ENCODE measurements around the gene MORN4. TPM values are rescaled to one million over a fixed set of nuclear protein-coding genes. Genes with fewer than 3 reads are reported as not detected.

The MORN4 gene
- total and polyA plus RNA-seq, 2 of the 13 experiments (the other 11 are each of a cell fraction or from before 2014, with no cell fraction given), result 3.4 to 9.1 TPM

DNA sequence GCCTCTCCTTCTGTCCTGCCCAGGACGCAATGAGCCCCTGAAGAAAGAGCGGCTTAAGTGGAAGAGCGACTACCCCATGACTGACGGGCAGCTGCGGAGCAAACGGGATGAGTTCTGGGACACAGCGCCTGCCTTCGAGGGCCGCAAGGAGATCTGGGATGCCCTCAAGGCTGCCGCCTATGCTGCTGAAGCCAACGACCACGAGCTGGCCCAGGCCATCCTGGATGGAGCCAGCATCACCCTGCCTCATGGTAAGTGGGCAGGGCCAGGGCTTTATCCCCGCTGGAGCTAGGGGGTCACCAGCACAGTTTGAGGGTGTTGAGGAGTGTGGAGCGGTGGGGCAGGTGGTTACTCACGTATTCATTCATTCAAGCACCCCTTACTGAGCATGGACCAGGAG, 65.4 kb downstream of the MORN4 start:
- TF ChIP-seq STAT5B (CRISPR knock-in tag; IDR thresholded peaks at IDR 0.05) (no peak), ZNF891 (CRISPR knock-in tag; IDR thresholded peaks at IDR 0.05) (no peak), MZF1 (CRISPR knock-in tag; IDR thresholded peaks at IDR 0.05; ENCODE audit: borderline replicate concordance) (no peak), ZNF30 (CRISPR knock-in tag; IDR thresholded peaks at IDR 0.05) (no peak), E2F2 (CRISPR knock-in tag; IDR thresholded peaks at IDR 0.05; ENCODE audit: borderline replicate concordance) (no peak), ZNF597 (CRISPR knock-in tag; IDR thresholded peaks at IDR 0.05) (no peak)
- Histone ChIP-seq H2AFZ (ENCODE audit: low read length) (no peak overlapping the region), H3K4me1 (ENCODE audit: insufficient read depth, low read length) (no peaks in the 10 kb centered on the region), H3K27ac (ENCODE audit: extremely low read length, insufficient read depth, low read length) (no peak overlapping the region), H3K27me3 (ENCODE audit: control insufficient read depth in 1 of 2, insufficient read depth in 2 of 2, low read length in 2 of 2) (no peaks in the 10 kb centered on the region), H3K9ac (ENCODE audit: insufficient read depth, low read depth, low read length) (no peak overlapping the region), H3K9me3 (ENCODE audit: low read length) (no peaks in the 10 kb centered on the region), H3K79me2 (ENCODE audit: insufficient read depth, low read length) (no peaks in the 10 kb centered on the region), H4K20me1 (ENCODE audit: insufficient read depth, low read length) (no peaks in the 10 kb centered on the region), H3K36me3 (replicated peaks in 1 of 2; ENCODE audit: control insufficient read depth in 1 of 2, insufficient read depth in 2 of 2, low read length in 2 of 2) (peaks cover 3 to 8% of the 10 kb centered on the region in 2 experiments; a peak in 3 of 5 replicates), H3K4me3 (replicated peaks in 1 of 3; ENCODE audit: insufficient read depth in 1 of 3, low read depth in 2 of 3, low read length in 3 of 3) (no peak overlapping the region), H3K4me2 (ENCODE audit: low read depth, low read length) (no peak overlapping the region)
- DNase-seq (ENCODE audit: low spot score) (no peak), ATAC-seq (no peak), FAIRE-seq (no peak)
- BruUV-seq (replicated peaks), result no TSS peak
- WGBS (ENCODE audit: low lambda C conversion rate), result 95% methylated on average over 15 of the region's 15 CpGs
- in situ Hi-C loops (cut with HindIII; ENCODE audit: extremely low pct_ligation_motif_present, low pct_unique_long_range_greater_than_20kb), result no loop called here
- CTCF ChIA-PET (ENCODE audit: low intra/inter-chr PET ratio, low total read pairs), result no interaction called here
- intact Hi-C loops (cut with micrococcal nuclease; ENCODE audit: unreplicated experiment), result no loop called here
- POLR2A ChIA-PET, result no interaction called here

Measured in HepG2 (cell line).